Left lung (tissue), 10 donors: ENCODE data around the gene ZMYND19. TPM values are rescaled to one million over a fixed set of nuclear protein-coding genes. Genes with fewer than 3 reads are reported as not detected.
"Not testable (repeated sequence)": the region's sequence is repeated elsewhere in the genome, so short reads cannot be mapped to it uniquely, and the experiment has no call there.

Source experiments
- ATAC-seq: fragments of 200-7000 bp; cut with Tn5 transposase; one replicate; pipeline ENCODE4 v1.9.1; 2020; ENCODE audit warnings: moderate library complexity
- DNase-seq, 4 donors: peaks; one replicate each; pipeline ENCODE4 v3.0.0-alpha.2; 2013 to 2020
- H3K27ac ChIP-seq, 2 donors: fragments of 200-600 bp; sonication (generic) in 1 of 2; one replicate each; pipeline versions ENCODE4 v1.5.0 to v1.8.0; 2020 to 2021
- H3K27me3 ChIP-seq, 2 donors: fragments of 200-600 bp; sonication (generic) in 1 of 2; one replicate each; pipeline versions ENCODE4 v1.5.0 to v1.8.0; 2020 to 2021
- H3K36me3 ChIP-seq, 2 donors: fragments of 200-600 bp; sonication (generic) in 1 of 2; one replicate each; pipeline versions ENCODE4 v1.5.0 to v1.8.0; 2020 to 2021
- H3K4me1 ChIP-seq, 2 donors: fragments of 200-600 bp; one replicate each; pipeline ENCODE4 v1.8.0; 2021
- H3K4me3 ChIP-seq, 2 donors: fragments of 200-600 bp; sonication (generic) in 1 of 2; one replicate each; pipeline versions ENCODE4 v1.5.0 to v1.8.0; 2020 to 2021; ENCODE audit warnings: mild to moderate bottlenecking in 1 of 2
- H3K9me3 ChIP-seq, 2 donors: fragments of 200-600 bp; sonication (generic) in 1 of 2; one replicate each; pipeline versions ENCODE4 v1.5.0 to v1.8.0; 2020 to 2021
- CTCF ChIP-seq, 2 donors: fragments of 200-600 bp; sonication (generic) in 1 of 2; IDR thresholded peaks; one replicate each; pipeline versions ENCODE4 v1.5.0 to v1.8.0; 2021; ENCODE audit warnings: antibody characterized with exemption in 2 of 2
- intact Hi-C, 2 donors: fragments of 100-400 bp; cut with DNase I; formaldehyde crosslinking; loops; one replicate each; pipeline versions ENCODE4 v1.11.2 to v1.14.2; 2022
- polyA plus RNA-seq, 6 donors: library from polyadenylated mRNA; unstranded; fragments of 120-200 nt; gene quantifications; one replicate each; pipeline ENCODE4 v1.2.1, GENCODE V29; 2013; ENCODE audit not compliant: insufficient read length in 6 of 6
- total RNA-seq, 2 donors: library from RNA; stranded (reverse); fragmentation: NEBNext Ultra II Directional; extraction: Animal tissue kit (Norgen Biotek cat#: 25700); gene quantifications; one replicate each; pipeline ENCODE4 v1.2.1, GENCODE V29; 2021
- donor health status: DM: no; HTN: yes; CAD: no.
- donor health status: DM: no; HTN: no; CAD: no.

The ZMYND19 gene
- total and polyA plus RNA-seq, 8 donors = 15.3 to 30.5 (median 21.5) TPM

- H3K4me3 ChIP-seq = no peak overlapping the region
- DNase-seq (no peak), ATAC-seq (no peak)
- no peaks in the 10 kb centered on the region for H3K36me3 ChIP-seq
- no peaks in the 10 kb centered on the region for H3K27me3 ChIP-seq
- H3K9me3 ChIP-seq = no peaks in the 10 kb centered on the region
- no peak for TF ChIP-seq CTCF (IDR thresholded peaks at IDR 0.05)
- intact Hi-C loops = no loop called here
- H3K4me1 ChIP-seq = peaks cover 14 to 75% of the 10 kb centered on the region in 2 donors
- no peak overlapping the region for H3K27ac ChIP-seq
Observed at GRCh38 chr9:137626464-137626863, 36.2 kb upstream of the ZMYND19 start.

GRCh38 chr9:137622211-137622610, 31.9 kb upstream of the ZMYND19 start:
- intact Hi-C loops, H3K27me3 ChIP-seq, H3K27ac ChIP-seq, H3K4me3 ChIP-seq, H3K9me3 ChIP-seq, ATAC-seq, H3K36me3 ChIP-seq: not testable (repeated sequence)
- DNase-seq = peak in 1 of 4 donors; percentile 27
- H3K4me1 ChIP-seq = peaks cover 22 to 64% of the 10 kb centered on the region in 2 donors

- peaks cover 0 to 4% of the 10 kb centered on the region in 2 donors for H3K36me3 ChIP-seq
- H3K27me3 ChIP-seq = no peaks in the 10 kb centered on the region
- H3K9me3 ChIP-seq = no peaks in the 10 kb centered on the region
- intact Hi-C loops = no loop called here
- peak in 1 of 2 donors; percentile 35 for TF ChIP-seq CTCF (IDR thresholded peaks at IDR 0.05)
- H3K27ac ChIP-seq = no peak overlapping the region
- no peak overlapping the region for H3K4me3 ChIP-seq
- DNase-seq (peak in 1 of 4 donors; percentile 3), ATAC-seq (no peak)
- peaks cover 22 to 60% of the 10 kb centered on the region in 2 donors for H3K4me1 ChIP-seq
Observed at GRCh38 chr9:137621131-137621757, 30.9 kb upstream of the ZMYND19 start.

DNA sequence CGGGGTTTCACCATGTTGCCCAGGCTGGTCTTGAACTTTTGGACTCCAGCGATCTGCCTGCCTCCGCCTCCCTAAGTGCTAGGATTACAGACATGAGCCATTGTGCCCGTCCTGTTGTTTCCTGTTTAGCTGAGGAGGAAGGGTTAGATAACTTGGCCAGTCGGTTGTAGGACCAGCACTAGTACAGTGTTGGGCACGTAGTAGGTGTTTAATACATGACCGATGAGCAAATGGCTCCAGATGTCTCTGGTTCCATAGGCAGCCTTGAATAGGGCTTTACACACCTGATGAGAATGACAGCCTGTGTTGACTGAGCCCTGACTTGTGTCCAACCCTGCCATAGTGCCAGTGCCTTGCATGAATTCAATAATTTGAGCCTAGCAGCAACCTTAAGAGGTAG, 30.3 kb upstream of the ZMYND19 start:
- Histone ChIP-seq H3K27me3 (no peaks in the 10 kb centered on the region), H3K36me3 (peaks cover 0 to 11% of the 10 kb centered on the region in 2 donors), H3K4me3 (peak overlapping the region in 1 of 2 donors; percentile 77), H3K9me3 (no peaks in the 10 kb centered on the region), H3K27ac (no peak overlapping the region), H3K4me1 (peaks cover 22 to 60% of the 10 kb centered on the region in 2 donors)
- intact Hi-C loops = no loop called here
- no peak for DNase-seq
- ATAC-seq = no peak
- no peak for TF ChIP-seq CTCF (IDR thresholded peaks at IDR 0.05)

DNA sequence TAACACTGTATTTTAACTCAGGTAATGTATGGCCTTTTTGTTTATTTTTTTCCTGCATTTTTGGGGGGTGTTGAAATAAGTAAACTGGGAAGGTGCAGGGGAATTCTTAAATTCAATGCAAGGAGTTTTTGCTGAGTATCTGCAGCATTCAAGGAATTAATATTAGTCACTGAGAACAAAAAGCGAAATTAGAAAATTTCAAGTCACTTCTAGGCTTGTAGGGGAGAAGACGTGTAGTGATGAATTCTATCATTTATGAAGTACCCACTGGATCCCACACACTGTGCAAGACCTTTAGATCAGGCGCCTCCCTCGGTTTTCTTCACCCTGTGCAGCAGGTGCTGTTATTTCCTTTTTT, 29.7 kb upstream of the ZMYND19 start:
- Histone ChIP-seq H3K27me3 (no peaks in the 10 kb centered on the region), H3K36me3 (peaks cover 0 to 16% of the 10 kb centered on the region in 2 donors), H3K9me3 (no peaks in the 10 kb centered on the region), H3K27ac (peak overlapping the region; percentile 67 to 88), H3K4me1 (peaks cover 22 to 57% of the 10 kb centered on the region in 2 donors), H3K4me3 (peak overlapping the region; percentile 77 to 78)
- ATAC-seq (no peak), DNase-seq (no peak)
- intact Hi-C loops = no loop called here
- no peak for TF ChIP-seq CTCF (IDR thresholded peaks at IDR 0.05)
